H9 (cell line): ENCODE data around the gene USP40. TPM values are rescaled to one million over a fixed set of nuclear protein-coding genes. Genes with fewer than 3 reads are reported as not detected.

ENCODE experiments used
- DNase-seq: peaks from one replicate; pipeline ENCODE4 v3.0.0-alpha.2; 2017
- H2AFZ ChIP-seq: one replicate; pipeline ENCODE4 v1.6.1; 2013; ENCODE audit warnings: mild to moderate bottlenecking, low read length, control low read depth, moderate library complexity
- H2AK5ac ChIP-seq: 2 replicates; pipeline ENCODE4 v1.6.1; 2013; ENCODE audit warnings: low read length, control low read depth, mixed read lengths; ENCODE audit not compliant: insufficient read length
- H2BK120ac ChIP-seq: one replicate; pipeline ENCODE4 v1.6.1; 2013; ENCODE audit warnings: low read depth, mild to moderate bottlenecking, low read length, control low read depth, inconsistent platforms; ENCODE audit not compliant: poor library complexity, severe bottlenecking
- H2BK12ac ChIP-seq: 2 replicates; pipeline ENCODE4 v1.6.1; 2013; ENCODE audit warnings: low read length, control low read depth, mixed read lengths, low read depth; ENCODE audit not compliant: insufficient read length
- H2BK15ac ChIP-seq: 2 replicates; pipeline ENCODE4 v1.6.1; 2013; ENCODE audit warnings: low read depth, low read length, control low read depth
- H2BK20ac ChIP-seq: one replicate; pipeline ENCODE4 v1.6.1; 2013; ENCODE audit warnings: low read depth, mild to moderate bottlenecking, low read length, control low read depth, inconsistent platforms; ENCODE audit not compliant: poor library complexity, severe bottlenecking
- H2BK5ac ChIP-seq: 2 replicates; pipeline ENCODE4 v1.6.1; 2013; ENCODE audit warnings: low read length, control low read depth, mixed read lengths; ENCODE audit not compliant: insufficient read length
- H3K14ac ChIP-seq: 2 replicates; pipeline ENCODE4 v1.6.1; 2013; ENCODE audit warnings: low read length, control low read depth; ENCODE audit not compliant: insufficient read depth
- H3K18ac ChIP-seq: 2 replicates; pipeline ENCODE4 v1.6.1; 2013; ENCODE audit warnings: low read depth, mild to moderate bottlenecking, mixed read lengths, low read length, control low read depth; ENCODE audit not compliant: insufficient read length
- H3K23ac ChIP-seq: 2 replicates; pipeline ENCODE4 v1.6.1; 2013; ENCODE audit warnings: low read length, control low read depth, mixed read lengths, low read depth; ENCODE audit not compliant: insufficient read length
- H3K23me2 ChIP-seq: 2 replicates; pipeline ENCODE4 v1.6.1; 2013; ENCODE audit warnings: low read depth, mild to moderate bottlenecking, mixed read lengths, low read length, control low read depth; ENCODE audit not compliant: insufficient read length, poor library complexity, severe bottlenecking
- H3K27ac ChIP-seq: 2 replicates; pipeline ENCODE4 v1.5.1; 2013; ENCODE audit warnings: low read length, control low read depth, mixed read lengths, low read depth; ENCODE audit not compliant: insufficient read length
- H3K27me3 ChIP-seq: 2 replicates; pipeline ENCODE4 v1.6.1; 2013; ENCODE audit warnings: low read length, control low read depth, inconsistent platforms; ENCODE audit not compliant: insufficient read depth
- H3K4ac ChIP-seq: 2 replicates; pipeline ENCODE4 v1.6.1; 2013; ENCODE audit warnings: low read depth, mild to moderate bottlenecking, control low read depth, inconsistent platforms, low read length, moderate library complexity
- H3K4me1 ChIP-seq: 2 replicates; pipeline ENCODE4 v1.6.1; 2013; ENCODE audit warnings: low read length, control low read depth, inconsistent platforms; ENCODE audit not compliant: insufficient read depth
- H3K4me2 ChIP-seq: 2 replicates; pipeline ENCODE4 v1.6.1; 2013; ENCODE audit warnings: low read length, control low read depth, mixed read lengths; ENCODE audit not compliant: insufficient read length, insufficient read depth
- H3K56ac ChIP-seq: 2 replicates; pipeline ENCODE4 v1.6.1; 2013; ENCODE audit warnings: low read depth, mild to moderate bottlenecking, mixed read lengths, low read length, control low read depth; ENCODE audit not compliant: insufficient read length
- H3K79me1 ChIP-seq: 2 replicates; pipeline ENCODE4 v1.6.1; 2013; ENCODE audit warnings: low read depth, mild to moderate bottlenecking, moderate library complexity, low read length, control low read depth, inconsistent platforms; ENCODE audit not compliant: insufficient read depth, poor library complexity, severe bottlenecking
- H3K79me2 ChIP-seq: 2 replicates; pipeline ENCODE4 v1.6.1; 2013; ENCODE audit warnings: low read length, control low read depth, inconsistent platforms; ENCODE audit not compliant: insufficient read depth
- H3K9ac ChIP-seq: 2 replicates; pipeline ENCODE4 v1.6.1; 2013; ENCODE audit warnings: low read length, control low read depth, mixed read lengths; ENCODE audit not compliant: insufficient read length; ENCODE audit errors: extremely low read depth
- H3K9me3 ChIP-seq: one replicate; pipeline ENCODE4 v1.6.1; 2013; ENCODE audit warnings: low read depth, low read length, inconsistent platforms; ENCODE audit not compliant: control insufficient read depth
- H3T11ph ChIP-seq: one replicate; pipeline ENCODE4 v1.6.1; 2013; ENCODE audit warnings: mild to moderate bottlenecking, low read length, control low read depth, inconsistent platforms
- H4K20me1 ChIP-seq: one replicate; pipeline ENCODE4 v1.6.1; 2013; ENCODE audit not compliant: control insufficient read depth, insufficient read length, insufficient read depth
- H4K5ac ChIP-seq: 2 replicates; pipeline ENCODE4 v1.6.1; 2013; ENCODE audit warnings: low read depth, mild to moderate bottlenecking, mixed read lengths, low read length, control low read depth; ENCODE audit not compliant: insufficient read length
- H4K8ac ChIP-seq: replicated peaks from 2 replicates; pipeline ENCODE4 v1.6.1; 2013; ENCODE audit warnings: low read length, control low read depth, mixed read lengths, low read depth; ENCODE audit not compliant: insufficient read length
- H4K91ac ChIP-seq: 2 replicates; pipeline ENCODE4 v1.6.1; 2013; ENCODE audit warnings: low read depth, mild to moderate bottlenecking, moderate library complexity, mixed read lengths, low read length, control low read depth; ENCODE audit not compliant: insufficient read length
- H3K27ac Mint-ChIP-seq, 3 experiments: 2 replicates in 2 of 3; 3 replicates in 1 of 3; pipeline ENCODE4 v1.8.0; 2020 to 2021; ENCODE audit warnings: mixed read lengths in 3 of 3, mild to moderate bottlenecking in 1 of 3, moderate library complexity in 1 of 3
- H3K27me3 Mint-ChIP-seq: 2 replicates; pipeline ENCODE4 v1.8.0; 2021; ENCODE audit warnings: low read depth, mild to moderate bottlenecking, moderate library complexity, mixed read lengths
- H3K36me3 Mint-ChIP-seq, 3 experiments: 2 replicates in 2 of 3; 3 replicates in 1 of 3; pipeline ENCODE4 v1.8.0; 2020 to 2021; ENCODE audit warnings: low read depth in 3 of 3, mixed read lengths in 3 of 3; ENCODE audit not compliant: insufficient read depth in 1 of 3
- H3K4me1 Mint-ChIP-seq, 2 experiments: 2 replicates each; pipeline ENCODE4 v1.8.0; 2020; ENCODE audit warnings: mixed read lengths in 2 of 2
- H3K4me3 Mint-ChIP-seq, 2 experiments: 2 replicates in 1 of 2; 3 replicates in 1 of 2; pipeline ENCODE4 v1.8.0; 2020 to 2021; ENCODE audit warnings: mild to moderate bottlenecking in 2 of 2, mixed read lengths in 2 of 2, moderate library complexity in 1 of 2
- H3K9me3 Mint-ChIP-seq, 2 experiments: 2 replicates in 1 of 2; 3 replicates in 1 of 2; pipeline ENCODE4 v1.8.0; 2020; ENCODE audit warnings: mild to moderate bottlenecking in 2 of 2, mixed read lengths in 2 of 2, moderate library complexity in 1 of 2
- WGBS: extraction: QIAGEN DNeasy Blood & Tissue Kit; methylation state at CpG from one replicate; pipeline ENCODE4 v1.1.7; 2013; ENCODE audit warnings: missing lambda C conversion rate, low lambda C conversion rate, mixed read lengths; ENCODE audit not compliant: insufficient read length; ENCODE audit errors: extremely low coverage; 5-methylcytosine and 5-hydroxymethylcytosine counted together
- total RNA-seq: library from RNA; stranded (reverse); gene quantifications from 2 replicates; pipeline ENCODE4 v1.2.1, GENCODE V29; 2021
- TF ChIP-seq, protein P1 (sequence below): fragments of 200-600 bp; sonication (generic); conservative IDR thresholded peaks from 3 replicates; pipeline ENCODE4 v1.8.0; 2021; ENCODE audit warnings: antibody characterized with exemption, mild to moderate bottlenecking

USP40 gene
- total RNA-seq, 1 experiment from 2014 or later: 7.5 TPM

DNA sequence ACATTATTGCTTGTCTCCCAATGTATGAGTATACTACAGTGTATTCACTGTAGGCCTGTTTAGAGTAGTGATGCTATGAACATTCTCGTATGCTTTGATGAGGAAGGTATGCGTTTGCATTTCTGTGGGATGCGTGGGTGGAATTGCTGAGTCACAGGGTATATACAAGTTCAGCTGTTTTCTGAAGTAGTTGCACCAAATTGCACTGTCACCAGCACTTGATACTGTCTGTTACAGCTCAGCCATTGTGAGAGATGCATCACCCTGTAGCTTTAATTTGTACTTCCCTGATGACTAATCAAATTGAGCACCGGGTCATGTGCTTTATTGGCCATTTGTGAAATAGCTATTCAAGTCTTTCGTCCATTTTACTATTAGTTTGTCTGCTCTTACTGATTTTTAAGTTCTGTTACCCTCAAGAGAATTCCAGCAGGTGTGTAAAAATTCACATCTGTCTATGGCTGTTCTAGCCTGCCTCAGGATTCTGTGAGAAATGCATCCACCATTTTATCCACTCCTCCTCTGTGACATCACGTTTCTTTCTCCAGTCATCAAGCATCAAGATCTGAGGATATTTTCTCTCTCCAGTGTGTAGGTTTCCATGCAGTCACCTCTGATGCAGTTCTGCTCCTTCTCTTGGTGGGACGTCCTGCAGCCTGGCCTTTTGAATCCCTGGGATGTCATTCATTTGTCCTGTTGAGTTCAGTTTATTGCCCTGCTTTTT is 139.8 kb downstream of the USP40 start:
- Mint-ChIP-seq H3K27ac (peak overlapping the region in 1 of 3 experiments; percentile 0; a peak in 1 of 7 replicates), H3K9me3 (no peaks in the 10 kb centered on the region; a peak in 1 of 5 replicates), H3K27me3 (no peaks in the 10 kb centered on the region), H3K4me3 (no peak overlapping the region), H3K4me1 (peaks cover 12 to 17% of the 10 kb centered on the region in 2 experiments), H3K36me3 (peaks cover 0 to 5% (median 2%) of the 10 kb centered on the region in 3 experiments; a peak in 2 of 7 replicates)
- no peak overlapping the region for H2AK5ac ChIP-seq
- no peak overlapping the region for H4K91ac ChIP-seq
- no peak for DNase-seq
- no peak overlapping the region for H2AFZ ChIP-seq
- no peak overlapping the region for H4K8ac ChIP-seq
- H3K79me1 ChIP-seq: no peaks in the 10 kb centered on the region
- no peaks in the 10 kb centered on the region for H3K79me2 ChIP-seq
- H3K18ac ChIP-seq: no peak overlapping the region
- peaks cover 2% of the 10 kb centered on the region for H4K20me1 ChIP-seq
- no peak overlapping the region for H3K4ac ChIP-seq
- no peak overlapping the region for H2BK15ac ChIP-seq
- no peak overlapping the region for H3K27ac ChIP-seq
- no peaks in the 10 kb centered on the region for H3K9me3 ChIP-seq
- no peak overlapping the region for H3K9ac ChIP-seq
- H2BK20ac ChIP-seq: no peak overlapping the region
- no peak overlapping the region for H3K23ac ChIP-seq
- H2BK5ac ChIP-seq: no peak overlapping the region
- H3K23me2 ChIP-seq: no peaks in the 10 kb centered on the region
- H4K5ac ChIP-seq: no peak overlapping the region
- no peaks in the 10 kb centered on the region for H3K27me3 ChIP-seq
- no peaks in the 10 kb centered on the region for H3K4me1 ChIP-seq
- WGBS: no CpG with 5 or more reads among the region's 7 CpGs
- no peak overlapping the region for H2BK120ac ChIP-seq
- no peak overlapping the region for H2BK12ac ChIP-seq
- no peak overlapping the region for H3T11ph ChIP-seq
- no peak overlapping the region for H3K4me2 ChIP-seq
- TF ChIP-seq, protein P1, sequence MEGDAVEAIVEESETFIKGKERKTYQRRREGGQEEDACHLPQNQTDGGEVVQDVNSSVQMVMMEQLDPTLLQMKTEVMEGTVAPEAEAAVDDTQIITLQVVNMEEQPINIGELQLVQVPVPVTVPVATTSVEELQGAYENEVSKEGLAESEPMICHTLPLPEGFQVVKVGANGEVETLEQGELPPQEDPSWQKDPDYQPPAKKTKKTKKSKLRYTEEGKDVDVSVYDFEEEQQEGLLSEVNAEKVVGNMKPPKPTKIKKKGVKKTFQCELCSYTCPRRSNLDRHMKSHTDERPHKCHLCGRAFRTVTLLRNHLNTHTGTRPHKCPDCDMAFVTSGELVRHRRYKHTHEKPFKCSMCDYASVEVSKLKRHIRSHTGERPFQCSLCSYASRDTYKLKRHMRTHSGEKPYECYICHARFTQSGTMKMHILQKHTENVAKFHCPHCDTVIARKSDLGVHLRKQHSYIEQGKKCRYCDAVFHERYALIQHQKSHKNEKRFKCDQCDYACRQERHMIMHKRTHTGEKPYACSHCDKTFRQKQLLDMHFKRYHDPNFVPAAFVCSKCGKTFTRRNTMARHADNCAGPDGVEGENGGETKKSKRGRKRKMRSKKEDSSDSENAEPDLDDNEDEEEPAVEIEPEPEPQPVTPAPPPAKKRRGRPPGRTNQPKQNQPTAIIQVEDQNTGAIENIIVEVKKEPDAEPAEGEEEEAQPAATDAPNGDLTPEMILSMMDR: no peak
- no peak overlapping the region for H3K14ac ChIP-seq
- H3K56ac ChIP-seq: no peak overlapping the region

Other genes with a start within 250 kb of the USP40 start
- 18.1 and 20.7 TPM in 2 replicates for gene DGKD, start 212.3 kb downstream of the USP40 start, total RNA-seq
- not detected in 2 replicates for gene UGT1A8, start 50.9 kb upstream of the USP40 start, total RNA-seq
- gene UGT1A10, start 69.7 kb upstream of the USP40 start, total RNA-seq: not detected in 2 replicates
- not detected in 2 replicates for gene UGT1A9, start 105.1 kb upstream of the USP40 start, total RNA-seq
- gene UGT1A7, start 115.1 kb upstream of the USP40 start, total RNA-seq: not detected in 2 replicates
- not detected in 2 replicates for gene UGT1A6, start 126.1 kb upstream of the USP40 start, total RNA-seq
- gene UGT1A5, start 146.1 kb upstream of the USP40 start, total RNA-seq: not detected in 2 replicates
- not detected in 2 replicates for gene UGT1A4, start 152.0 kb upstream of the USP40 start, total RNA-seq
- gene UGT1A3, start 162.3 kb upstream of the USP40 start, total RNA-seq: not detected in 2 replicates
- gene UGT1A1, start 193.5 kb upstream of the USP40 start, total RNA-seq: not detected in 2 replicates
- not detected in 2 replicates for gene MROH2A, start 211.5 kb upstream of the USP40 start, total RNA-seq